ENCODE results near the gene CREB5.

Gene CREB5

GRCh38 chr7:28649811-28650210 is 237.5 kb downstream of the CREB5 start:
- Histone ChIP-seq H3K9ac (ENCODE audit: low read depth, low read length, poor library complexity, severe bottlenecking) (no peak overlapping the region), H4K20me1 (ENCODE audit: insufficient read depth, low read length, poor library complexity, severe bottlenecking) (no peaks in the 10 kb centered on the region), H2AFZ (ENCODE audit: low read length) (no peak overlapping the region), H3K36me3 (ENCODE audit: insufficient read depth, low read length) (no peaks in the 10 kb centered on the region), H3K4me1 (ENCODE audit: insufficient read depth, low read length, poor library complexity, severe bottlenecking) (no peaks in the 10 kb centered on the region), H3F3A (ENCODE audit: low read depth) (no peaks in the 10 kb centered on the region), H3K9me2 (replicated peaks; ENCODE audit: low read depth, low read length) (no peaks in the 10 kb centered on the region), H3K4me2 (ENCODE audit: low read depth, low read length, poor library complexity, severe bottlenecking) (no peak overlapping the region), H3K79me2 (ENCODE audit: insufficient read depth, low read length) (no peaks in the 10 kb centered on the region), H3K9me3 (ENCODE audit: insufficient read depth, low read depth, low read length) (no peaks in the 10 kb centered on the region), H3K4me3 (ENCODE audit: low read length, poor library complexity, severe bottlenecking) (no peak overlapping the region), H3K27me3 (ENCODE audit: insufficient read depth, low read length, poor library complexity, severe bottlenecking) (no peaks in the 10 kb centered on the region)
- no peak for TF ChIP-seq EZH2phosphoT487 (IDR thresholded peaks at IDR 0.05; ENCODE audit: borderline replicate concordance)
- TF ChIP-seq CTCF (conservative IDR thresholded peaks at IDR 0.05; ENCODE audit: low read length), result no peak

GRCh38 chr7:28654110-28654509 is 241.8 kb downstream of the CREB5 start:
- no peak for TF ChIP-seq EZH2phosphoT487 (IDR thresholded peaks at IDR 0.05; ENCODE audit: borderline replicate concordance)
- no peak for TF ChIP-seq CTCF (conservative IDR thresholded peaks at IDR 0.05; ENCODE audit: low read length)
- no peaks in the 10 kb centered on the region for H3K79me2 ChIP-seq (ENCODE audit: insufficient read depth, low read length)
- H3K4me1 ChIP-seq (ENCODE audit: insufficient read depth, low read length, poor library complexity, severe bottlenecking), result no peaks in the 10 kb centered on the region
- no peaks in the 10 kb centered on the region for H3K36me3 ChIP-seq (ENCODE audit: insufficient read depth, low read length)
- no peaks in the 10 kb centered on the region for H4K20me1 ChIP-seq (ENCODE audit: insufficient read depth, low read length, poor library complexity, severe bottlenecking)
- H3K9ac ChIP-seq (ENCODE audit: low read depth, low read length, poor library complexity, severe bottlenecking), result no peak overlapping the region
- no peak overlapping the region for H3K4me2 ChIP-seq (ENCODE audit: low read depth, low read length, poor library complexity, severe bottlenecking)
- H3K27me3 ChIP-seq (ENCODE audit: insufficient read depth, low read length, poor library complexity, severe bottlenecking), result no peaks in the 10 kb centered on the region
- H3K9me3 ChIP-seq (ENCODE audit: insufficient read depth, low read depth, low read length), result peaks cover under 1% of the 10 kb centered on the region; the same call in 1 of the 2 replicates
- no peak overlapping the region for H3K4me3 ChIP-seq (ENCODE audit: low read length, poor library complexity, severe bottlenecking)
- no peaks in the 10 kb centered on the region for H3F3A ChIP-seq (ENCODE audit: low read depth)
- no peak overlapping the region for H2AFZ ChIP-seq (ENCODE audit: low read length)
- no peaks in the 10 kb centered on the region for H3K9me2 ChIP-seq (replicated peaks; ENCODE audit: low read depth, low read length)

GRCh38 chr7:28656529-28656928 is 244.2 kb downstream of the CREB5 start:
- Histone ChIP-seq H3K4me3 (ENCODE audit: low read length, poor library complexity, severe bottlenecking) (no peak overlapping the region), H3K79me2 (ENCODE audit: insufficient read depth, low read length) (no peaks in the 10 kb centered on the region), H3K36me3 (ENCODE audit: insufficient read depth, low read length) (no peaks in the 10 kb centered on the region), H3K9ac (ENCODE audit: low read depth, low read length, poor library complexity, severe bottlenecking) (no peak overlapping the region), H4K20me1 (ENCODE audit: insufficient read depth, low read length, poor library complexity, severe bottlenecking) (no peaks in the 10 kb centered on the region), H3K4me1 (ENCODE audit: insufficient read depth, low read length, poor library complexity, severe bottlenecking) (peaks cover 5% of the 10 kb centered on the region), H3K4me2 (ENCODE audit: low read depth, low read length, poor library complexity, severe bottlenecking) (no peak overlapping the region), H3F3A (ENCODE audit: low read depth) (peaks cover 2% of the 10 kb centered on the region), H3K27me3 (ENCODE audit: insufficient read depth, low read length, poor library complexity, severe bottlenecking) (no peaks in the 10 kb centered on the region), H3K9me2 (replicated peaks; ENCODE audit: low read depth, low read length) (no peaks in the 10 kb centered on the region), H2AFZ (ENCODE audit: low read length) (no peak overlapping the region), H3K9me3 (ENCODE audit: insufficient read depth, low read depth, low read length) (peaks cover 16% of the 10 kb centered on the region; the same call in 1 of the 2 replicates)
- TF ChIP-seq EZH2phosphoT487 (IDR thresholded peaks at IDR 0.05; ENCODE audit: borderline replicate concordance) (no peak), CTCF (conservative IDR thresholded peaks at IDR 0.05; ENCODE audit: low read length) (no peak)

Data from Loucy (cell line).